GM13976 (cell line): ENCODE measurements around the gene COL20A1.

Experiments
- DNase-seq: peaks from one replicate; pipeline ENCODE4 v3.0.0; 2012; ENCODE audit warnings: low spot score
- CTCF ChIP-seq: IDR thresholded peaks from 2 replicates; pipeline ENCODE4 v1.5.1; 2012; ENCODE audit warnings: borderline replicate concordance, mild to moderate bottlenecking; ENCODE audit not compliant: insufficient read depth; ENCODE audit errors: extremely low read depth, missing control alignments, control extremely low read depth
- in situ Hi-C: fragments of 300-500 bp; cut with MboI; formaldehyde crosslinking; loops from one replicate; pipeline ENCODE4 v1.12.0; 2022; ENCODE audit warnings: low sequenced_read_pairs, mixed read lengths, inconsistent platforms; ENCODE audit not compliant: unreplicated experiment

Gene COL20A1

GRCh38 chr20:63350597-63351325 lies 57.8 kb downstream of the COL20A1 start:
- in situ Hi-C loops = no loop called here
- TF ChIP-seq CTCF = no peak
- no peak for DNase-seq

- in situ Hi-C loops = no loop called here
- no peak for DNase-seq
- TF ChIP-seq CTCF = no peak
Measured at GRCh38 chr20:63351326-63351700, 58.3 kb downstream of the COL20A1 start.

GRCh38 chr20:63351811-63352591 lies 59.0 kb downstream of the COL20A1 start:
- DNase-seq = no peak
- in situ Hi-C loops = no loop called here
- TF ChIP-seq CTCF = no peak

GRCh38 chr20:63352811-63353221 lies 59.8 kb downstream of the COL20A1 start:
- in situ Hi-C loops = no loop called here
- TF ChIP-seq CTCF = no peak
- DNase-seq = no peak

GRCh38 chr20:63354636-63355350 lies 61.8 kb downstream of the COL20A1 start:
- in situ Hi-C loops = no loop called here
- no peak for DNase-seq
- no peak for TF ChIP-seq CTCF

- DNase-seq = no peak
- TF ChIP-seq CTCF = no peak
- in situ Hi-C loops = no loop called here
Measured at GRCh38 chr20:63355781-63356295, 62.9 kb downstream of the COL20A1 start.
